Choroid plexus epithelial cell (primary cell): Measurements from ENCODE around the gene MLLT3.

ENCODE experiments used
- DNase-seq: peaks from one replicate; pipeline ENCODE4 v3.0.0-alpha.2; 2010; ENCODE audit warnings: low read depth
- H3K4me3 ChIP-seq: 2 replicates; pipeline ENCODE4 v1.5.1; 2011; ENCODE audit warnings: low read depth, mild to moderate bottlenecking, control low read depth, low read length, moderate library complexity
- TF ChIP-seq, protein P1 (sequence below): conservative IDR thresholded peaks from 2 replicates; pipeline ENCODE4 v1.5.1; 2011; ENCODE audit warnings: low read depth, mild to moderate bottlenecking, control low read depth, inconsistent platforms, low read length, moderate library complexity

Gene MLLT3

DNA sequence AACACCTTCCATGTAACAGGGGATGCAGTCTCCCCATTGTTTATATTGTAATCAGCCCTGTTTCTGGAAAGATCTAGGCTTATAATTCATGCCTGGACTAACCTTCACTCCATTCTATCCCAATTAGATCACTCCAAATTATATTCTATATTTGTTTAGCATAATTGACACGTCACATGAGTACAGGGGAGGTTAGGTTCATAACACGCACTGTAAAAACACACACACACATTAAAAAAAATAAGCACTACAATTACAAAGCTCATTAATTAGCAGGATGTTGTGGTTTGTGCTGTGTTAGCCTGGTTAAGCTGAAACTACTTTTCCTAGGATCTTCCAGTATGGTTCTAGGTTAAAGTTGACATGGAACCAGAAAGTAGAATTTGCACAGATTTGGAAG is 126.0 kb downstream of the MLLT3 start:
- no peak for DNase-seq
- TF ChIP-seq, protein P1, sequence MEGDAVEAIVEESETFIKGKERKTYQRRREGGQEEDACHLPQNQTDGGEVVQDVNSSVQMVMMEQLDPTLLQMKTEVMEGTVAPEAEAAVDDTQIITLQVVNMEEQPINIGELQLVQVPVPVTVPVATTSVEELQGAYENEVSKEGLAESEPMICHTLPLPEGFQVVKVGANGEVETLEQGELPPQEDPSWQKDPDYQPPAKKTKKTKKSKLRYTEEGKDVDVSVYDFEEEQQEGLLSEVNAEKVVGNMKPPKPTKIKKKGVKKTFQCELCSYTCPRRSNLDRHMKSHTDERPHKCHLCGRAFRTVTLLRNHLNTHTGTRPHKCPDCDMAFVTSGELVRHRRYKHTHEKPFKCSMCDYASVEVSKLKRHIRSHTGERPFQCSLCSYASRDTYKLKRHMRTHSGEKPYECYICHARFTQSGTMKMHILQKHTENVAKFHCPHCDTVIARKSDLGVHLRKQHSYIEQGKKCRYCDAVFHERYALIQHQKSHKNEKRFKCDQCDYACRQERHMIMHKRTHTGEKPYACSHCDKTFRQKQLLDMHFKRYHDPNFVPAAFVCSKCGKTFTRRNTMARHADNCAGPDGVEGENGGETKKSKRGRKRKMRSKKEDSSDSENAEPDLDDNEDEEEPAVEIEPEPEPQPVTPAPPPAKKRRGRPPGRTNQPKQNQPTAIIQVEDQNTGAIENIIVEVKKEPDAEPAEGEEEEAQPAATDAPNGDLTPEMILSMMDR, result no peak
- H3K4me3 ChIP-seq, result no peak overlapping the region

GRCh38 chr9:20495098-20495497 is 127.2 kb downstream of the MLLT3 start:
- no peak overlapping the region for H3K4me3 ChIP-seq
- no peak for DNase-seq
- TF ChIP-seq, protein P1, result no peak

- TF ChIP-seq, protein P1, result no peak
- no peak overlapping the region for H3K4me3 ChIP-seq
- DNase-seq, result no peak
Observed at GRCh38 chr9:20494035-20494434, 128.3 kb downstream of the MLLT3 start.

GRCh38 chr9:20492772-20493171 is 129.5 kb downstream of the MLLT3 start:
- no peak overlapping the region for H3K4me3 ChIP-seq
- DNase-seq, result no peak
- TF ChIP-seq, protein P1, result no peak

- TF ChIP-seq, protein P1, result no peak
- no peak overlapping the region for H3K4me3 ChIP-seq
- DNase-seq, result no peak
Observed at GRCh38 chr9:20491612-20492011, 130.7 kb downstream of the MLLT3 start.

- no peak overlapping the region for H3K4me3 ChIP-seq
- TF ChIP-seq, protein P1, result no peak
- DNase-seq, result no peak
Observed at GRCh38 chr9:20490246-20490834, 132.0 kb downstream of the MLLT3 start.

GRCh38 chr9:20488691-20489090 is 133.6 kb downstream of the MLLT3 start:
- DNase-seq, result no peak
- TF ChIP-seq, protein P1, result no peak
- no peak overlapping the region for H3K4me3 ChIP-seq
